HepG2 (cell line): ENCODE measurements around the gene RIPOR3. TPM values are rescaled to one million over a fixed set of nuclear protein-coding genes. Genes with fewer than 3 reads are reported as not detected.

Experiments
- ATAC-seq: fragments of 200-7000 bp; cut with Tn5 transposase; 3 replicates; pipeline ENCODE4 v1.9.1; 2020; ENCODE audit warnings: mild to moderate bottlenecking, moderate library complexity
- BruUV-seq: library from RNA; stranded (reverse); fragments of 400-500 nt; replicated peaks from 2 replicates; lab custom pipeline; 2021; lab: Mats Ljungman, UMichigan
- CTCF ChIA-PET: fragments of 300-600 bp; formaldehyde crosslinking; extraction: SDS; loops from one replicate; lab custom pipeline; 2021; ENCODE audit warnings: low total read pairs, inconsistent platforms, low intra/inter-chr PET ratio; lab: Yijun Ruan, JAX
- POLR2A ChIA-PET: fragments of 350-600 bp; sonication (Branson Sonifier 250); formaldehyde crosslinking; loops from one replicate; lab custom pipeline; 2020; ENCODE audit warnings: antibody characterized with exemption, inconsistent platforms; lab: Yijun Ruan, JAX
- DNase-seq: peaks from one replicate; pipeline ENCODE4 v3.0.0-alpha.2; 2015; ENCODE audit warnings: low spot score
- FAIRE-seq: peaks from 3 replicates; lab custom pipeline; 2011; peaks lifted over from hg19 to GRCh38; lab: Jason Lieb, UNC
- H2AFZ ChIP-seq: one replicate; pipeline ENCODE4 v1.6.1; 2011; ENCODE audit warnings: low read length, inconsistent platforms
- H3K27ac ChIP-seq: fragments of 300-600 bp; 3 replicates; pipeline ENCODE4 v1.8.0; 2011; ENCODE audit warnings: mixed run types, mild to moderate bottlenecking, mixed read lengths, low read length, inconsistent platforms; ENCODE audit not compliant: insufficient read depth; ENCODE audit errors: extremely low read length
- H3K27me3 ChIP-seq, 2 experiments: fragments of 200-600 bp in 1 of 2; 2 replicates in 1 of 2; 3 replicates in 1 of 2; pipeline versions ENCODE4 v1.6.0 to v1.8.0; 2011; ENCODE audit warnings: low read length in 2 of 2, mild to moderate bottlenecking in 2 of 2, moderate library complexity in 2 of 2, inconsistent platforms in 1 of 2; ENCODE audit not compliant: insufficient read depth in 2 of 2, control insufficient read depth in 1 of 2
- H3K36me3 ChIP-seq, 2 experiments: fragments of 200-600 bp in 1 of 2; replicated peaks in 1 of 2; 2 replicates in 1 of 2; 3 replicates in 1 of 2; pipeline versions ENCODE4 v1.5.1 to v1.8.0; 2011; ENCODE audit warnings: low read length in 2 of 2, inconsistent platforms in 1 of 2; ENCODE audit not compliant: insufficient read depth in 2 of 2, control insufficient read depth in 1 of 2
- H3K4me1 ChIP-seq: 2 replicates; pipeline ENCODE4 v1.5.1; 2012; ENCODE audit warnings: low read length, inconsistent platforms; ENCODE audit not compliant: insufficient read depth
- H3K4me2 ChIP-seq: 2 replicates; pipeline ENCODE4 v1.6.0; 2011; ENCODE audit warnings: low read depth, low read length, inconsistent platforms
- H3K4me3 ChIP-seq, 3 experiments: fragments of 200-600 bp in 1 of 3; sonication (generic), shearing (Covaris generic) in 1 of 3; replicated peaks in 1 of 3; 2 replicates each; pipeline ENCODE4 v1.5.1; 2011 to 2016; ENCODE audit warnings: low read length in 3 of 3, inconsistent platforms in 2 of 3, low read depth in 2 of 3, mild to moderate bottlenecking in 2 of 3, control low read depth in 1 of 3, mixed read lengths in 1 of 3; ENCODE audit not compliant: insufficient read depth in 1 of 3
- H3K79me2 ChIP-seq: one replicate; pipeline ENCODE4 v1.6.1; 2011; ENCODE audit warnings: low read length, inconsistent platforms; ENCODE audit not compliant: insufficient read depth
- H3K9ac ChIP-seq: 2 replicates; pipeline ENCODE4 v1.6.0; 2011; ENCODE audit warnings: mild to moderate bottlenecking, low read depth, low read length, inconsistent platforms; ENCODE audit not compliant: insufficient read depth
- H3K9me3 ChIP-seq: 2 replicates; pipeline ENCODE4 v1.5.1; 2012; ENCODE audit warnings: mild to moderate bottlenecking, low read length
- H4K20me1 ChIP-seq: 2 replicates; pipeline ENCODE4 v1.6.0; 2011; ENCODE audit warnings: inconsistent platforms, mild to moderate bottlenecking, low read length, moderate library complexity; ENCODE audit not compliant: insufficient read depth
- ATF7-NPFF ChIP-seq: sonication (generic); formaldehyde crosslinking; IDR thresholded peaks from 2 replicates; pipeline ENCODE4 v1.8.1; 2023; ENCODE audit warnings: mild to moderate bottlenecking, low read depth, missing genetic modification reagents, moderate library complexity
- HNRNPH1 ChIP-seq: fragments of 200-400 bp; formaldehyde crosslinking; optimal IDR thresholded peaks from 2 replicates; pipeline ENCODE3; 2017; ENCODE audit warnings: mild to moderate bottlenecking, low read depth, low read length
- MNT ChIP-seq: fragments of 450-650 bp; IDR thresholded peaks from 2 replicates; pipeline ENCODE4 v1.6.1; 2016
- MTA1 ChIP-seq: sonication (generic); formaldehyde crosslinking; IDR thresholded peaks from 2 replicates; pipeline ENCODE4 v1.4.0; 2020; ENCODE audit warnings: missing genetic modification reagents, mild to moderate bottlenecking, borderline replicate concordance
- SAP130 ChIP-seq: IDR thresholded peaks from 2 replicates; pipeline ENCODE4 v1.6.1; 2016; ENCODE audit warnings: low read depth
- STAT5B ChIP-seq: sonication (generic); formaldehyde crosslinking; IDR thresholded peaks from 2 replicates; pipeline ENCODE4 v1.4.0; 2020; ENCODE audit warnings: missing genetic modification reagents
- TAF1 ChIP-seq: sonication (generic); formaldehyde crosslinking; IDR thresholded peaks from 2 replicates; pipeline ENCODE4 v1.4.0; 2020; ENCODE audit warnings: missing genetic modification reagents
- THAP11 ChIP-seq: IDR thresholded peaks from 2 replicates; pipeline ENCODE4 v1.6.1; 2016; ENCODE audit warnings: missing biosample characterization, missing genetic modification reagents
- ZNF44 ChIP-seq: sonication (generic); formaldehyde crosslinking; IDR thresholded peaks from 2 replicates; pipeline ENCODE4 v1.5.1; 2020; ENCODE audit warnings: mild to moderate bottlenecking, missing genetic modification reagents
- WGBS: methylation state at CpG from one replicate; pipeline ENCODE4 v1.1.6; 2017; ENCODE audit warnings: low lambda C conversion rate; 5-methylcytosine and 5-hydroxymethylcytosine counted together
- in situ Hi-C: cut with HindIII; loops from 2 replicates; pipeline ENCODE4 v1.10.0; 2017; ENCODE audit warnings: low pct_unique_long_range_greater_than_20kb; ENCODE audit not compliant: extremely low pct_ligation_motif_present
- intact Hi-C: fragments of 100-400 bp; cut with micrococcal nuclease; formaldehyde crosslinking; loops from one replicate; pipeline ENCODE4 v1.10.0; 2022; ENCODE audit not compliant: unreplicated experiment
- polyA plus RNA-seq, 8 experiments: library from polyadenylated mRNA; depleted of rRNA in 3 of 8; stranded (reverse) in 7 of 8; unstranded in 1 of 8; fragments of >200 nt; fragmentation: Illumina TruSeq in 4 of 8; extraction: Trizol in 4 of 8; gene quantifications; 2 replicates each; pipeline versions ENCODE4 v1.2.1 to v1.2.3, GENCODE V29; 2011 to 2016; ENCODE audit warnings: low read depth in 4 of 8, missing spikeins in 1 of 8, mixed read lengths in 1 of 8; ENCODE audit not compliant: insufficient read depth in 1 of 8
- total RNA-seq, 5 experiments: library from RNA; depleted of rRNA; stranded (reverse); fragments of >200 nt; fragmentation: Illumina TruSeq; extraction: Trizol; gene quantifications; 2 replicates each; pipeline ENCODE4 v1.2.3, GENCODE V29; 2016; ENCODE audit warnings: low read depth in 1 of 5
- TF ChIP-seq, protein P1 (sequence below): fragments of 450-650 bp; IDR thresholded peaks from 2 replicates; pipeline ENCODE4 v1.6.1; 2017

Gene RIPOR3
- total and polyA plus RNA-seq, 2 of the 13 experiments (the other 11 are each of a cell fraction or from before 2014, with no cell fraction given): 0.18 TPM; not detected in 1

DNA sequence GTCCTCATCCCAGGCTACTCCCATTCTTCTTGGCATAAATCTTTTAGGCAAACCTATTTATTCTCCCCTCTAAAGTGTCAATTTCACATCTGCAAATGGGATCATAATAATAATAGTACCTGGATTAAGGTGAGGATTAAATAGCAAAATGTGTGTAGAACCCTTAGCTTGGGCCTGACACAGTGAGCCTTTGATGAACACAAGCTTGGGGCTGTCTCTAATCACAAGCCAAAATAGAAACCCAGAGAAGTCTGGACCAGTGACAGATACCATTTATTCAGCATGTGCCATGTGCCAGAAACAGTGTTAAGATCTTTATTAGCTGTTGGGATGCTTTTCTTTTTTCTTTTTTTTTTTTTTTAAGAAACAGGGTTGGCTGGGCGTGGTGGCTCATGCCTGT lies 25.2 kb upstream of the RIPOR3 start:
- TF ChIP-seq ZNF44 (CRISPR knock-in tag) (no peak), THAP11 (CRISPR knock-in tag) (no peak), STAT5B (CRISPR knock-in tag) (no peak), MNT (no peak), SAP130 (no peak), ATF7-NPFF (CRISPR knock-in tag) (no peak), TAF1 (CRISPR knock-in tag) (no peak), HNRNPH1 (no peak), MTA1 (CRISPR knock-in tag) (no peak)
- TF ChIP-seq, protein P1, sequence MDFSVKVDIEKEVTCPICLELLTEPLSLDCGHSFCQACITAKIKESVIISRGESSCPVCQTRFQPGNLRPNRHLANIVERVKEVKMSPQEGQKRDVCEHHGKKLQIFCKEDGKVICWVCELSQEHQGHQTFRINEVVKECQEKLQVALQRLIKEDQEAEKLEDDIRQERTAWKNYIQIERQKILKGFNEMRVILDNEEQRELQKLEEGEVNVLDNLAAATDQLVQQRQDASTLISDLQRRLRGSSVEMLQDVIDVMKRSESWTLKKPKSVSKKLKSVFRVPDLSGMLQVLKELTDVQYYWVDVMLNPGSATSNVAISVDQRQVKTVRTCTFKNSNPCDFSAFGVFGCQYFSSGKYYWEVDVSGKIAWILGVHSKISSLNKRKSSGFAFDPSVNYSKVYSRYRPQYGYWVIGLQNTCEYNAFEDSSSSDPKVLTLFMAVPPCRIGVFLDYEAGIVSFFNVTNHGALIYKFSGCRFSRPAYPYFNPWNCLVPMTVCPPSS: no peak
- ATAC-seq (no peak), DNase-seq (no peak), FAIRE-seq (no peak)
- Histone ChIP-seq H2AFZ (no peak overlapping the region), H3K27me3 (0 out of 5 replicates have a peak, but pooled peaks cover 0 to 2% of the 10 kb centered on the region in 2 experiments), H4K20me1 (no peaks in the 10 kb centered on the region), H3K4me1 (peaks cover 31% of the 10 kb centered on the region), H3K9me3 (no peaks in the 10 kb centered on the region), H3K4me2 (no peak overlapping the region), H3K9ac (no peak overlapping the region), H3K4me3 (no peak overlapping the region), H3K36me3 (no peaks in the 10 kb centered on the region), H3K27ac (no peak overlapping the region), H3K79me2 (no peaks in the 10 kb centered on the region)
- ChIA-PET POLR2A (interaction anchor here (0.7 kb wide), 1 partner anchor 8 kb away, joined by 3 read pairs; no protein-coding TSS in a partner anchor), CTCF (no interaction called here)
- intact Hi-C loops: no loop called here
- in situ Hi-C loops: no loop called here
- WGBS: 6% methylated on average over 1 of the region's 1 CpG
- no TSS peak for BruUV-seq
